MM.1S (cell line): ENCODE results near the gene STING1.
"Not testable (repeated sequence)": the region's sequence is repeated elsewhere in the genome, so short reads cannot be mapped to it uniquely, and the experiment has no call there.

ENCODE experiments used
- EZH2phosphoT487 ChIP-seq: fragments of 300-600 bp; sonication (generic); IDR thresholded peaks from 2 replicates; pipeline ENCODE4 v1.6.1; 2018; ENCODE audit warnings: antibody characterized with exemption, low read length
- TF ChIP-seq, protein P1 (sequence below): fragments of 300-600 bp; sonication (generic); IDR thresholded peaks from 2 replicates; pipeline ENCODE4 v1.5.1; 2016; ENCODE audit warnings: antibody characterized with exemption, low read length, mixed read lengths

DNA sequence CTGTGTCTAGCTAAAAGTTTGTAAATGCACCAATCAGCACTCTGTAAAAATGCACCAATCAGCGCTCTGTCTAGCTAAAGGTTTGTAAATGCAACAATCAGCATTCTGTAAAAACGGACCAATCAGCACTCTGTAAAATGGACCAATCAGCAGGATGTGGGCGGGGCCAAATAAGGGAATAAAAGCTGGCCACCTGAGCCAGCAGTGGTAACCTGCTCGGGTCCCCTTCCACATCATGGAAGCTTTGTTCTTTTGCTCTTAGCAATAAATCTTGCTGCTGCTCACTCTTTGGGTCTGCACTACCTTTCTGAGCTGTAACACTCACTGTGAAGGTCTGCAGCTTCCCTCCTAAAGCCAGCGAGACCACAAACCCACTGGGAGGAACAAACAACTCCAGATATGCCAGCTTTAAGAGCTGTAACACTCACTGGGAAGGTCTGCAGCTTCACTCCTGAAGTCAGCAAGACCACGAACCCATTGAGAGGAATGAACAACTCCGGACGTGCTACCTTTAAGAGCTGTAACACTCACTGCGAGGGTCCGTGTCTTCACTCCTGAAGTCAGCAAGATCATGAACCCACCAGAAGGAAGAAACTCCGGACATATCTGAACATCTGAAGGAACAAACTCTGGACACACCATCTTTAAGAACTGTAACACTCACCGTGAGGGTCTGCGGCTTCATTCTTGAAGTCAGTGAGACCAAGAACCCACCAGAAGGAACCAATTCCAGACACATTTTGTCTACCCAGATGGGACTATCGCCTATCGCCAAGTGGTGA lies 20.7 kb upstream of the STING1 start:
- not testable (repeated sequence) for TF ChIP-seq EZH2phosphoT487
- TF ChIP-seq, protein P1, sequence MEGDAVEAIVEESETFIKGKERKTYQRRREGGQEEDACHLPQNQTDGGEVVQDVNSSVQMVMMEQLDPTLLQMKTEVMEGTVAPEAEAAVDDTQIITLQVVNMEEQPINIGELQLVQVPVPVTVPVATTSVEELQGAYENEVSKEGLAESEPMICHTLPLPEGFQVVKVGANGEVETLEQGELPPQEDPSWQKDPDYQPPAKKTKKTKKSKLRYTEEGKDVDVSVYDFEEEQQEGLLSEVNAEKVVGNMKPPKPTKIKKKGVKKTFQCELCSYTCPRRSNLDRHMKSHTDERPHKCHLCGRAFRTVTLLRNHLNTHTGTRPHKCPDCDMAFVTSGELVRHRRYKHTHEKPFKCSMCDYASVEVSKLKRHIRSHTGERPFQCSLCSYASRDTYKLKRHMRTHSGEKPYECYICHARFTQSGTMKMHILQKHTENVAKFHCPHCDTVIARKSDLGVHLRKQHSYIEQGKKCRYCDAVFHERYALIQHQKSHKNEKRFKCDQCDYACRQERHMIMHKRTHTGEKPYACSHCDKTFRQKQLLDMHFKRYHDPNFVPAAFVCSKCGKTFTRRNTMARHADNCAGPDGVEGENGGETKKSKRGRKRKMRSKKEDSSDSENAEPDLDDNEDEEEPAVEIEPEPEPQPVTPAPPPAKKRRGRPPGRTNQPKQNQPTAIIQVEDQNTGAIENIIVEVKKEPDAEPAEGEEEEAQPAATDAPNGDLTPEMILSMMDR: not testable (repeated sequence)
